Midbrain (tissue), 1 donor: ENCODE results near the gene SLC5A5.

ENCODE experiments used
- DNase-seq: peaks from one replicate; lab custom pipeline; 2025; lab: John Stamatoyannopoulos, UW

Gene SLC5A5

GRCh38 chr19:17847538-17848366 is 24.0 kb upstream of the SLC5A5 start, which contains the start of gene JAK3:
JAK3 (minus strand) TSS chr19:17847982; CDS start chr19:17844417, 3,565 bp downstream.
- DNase-seq = peak; percentile 40

DNA sequence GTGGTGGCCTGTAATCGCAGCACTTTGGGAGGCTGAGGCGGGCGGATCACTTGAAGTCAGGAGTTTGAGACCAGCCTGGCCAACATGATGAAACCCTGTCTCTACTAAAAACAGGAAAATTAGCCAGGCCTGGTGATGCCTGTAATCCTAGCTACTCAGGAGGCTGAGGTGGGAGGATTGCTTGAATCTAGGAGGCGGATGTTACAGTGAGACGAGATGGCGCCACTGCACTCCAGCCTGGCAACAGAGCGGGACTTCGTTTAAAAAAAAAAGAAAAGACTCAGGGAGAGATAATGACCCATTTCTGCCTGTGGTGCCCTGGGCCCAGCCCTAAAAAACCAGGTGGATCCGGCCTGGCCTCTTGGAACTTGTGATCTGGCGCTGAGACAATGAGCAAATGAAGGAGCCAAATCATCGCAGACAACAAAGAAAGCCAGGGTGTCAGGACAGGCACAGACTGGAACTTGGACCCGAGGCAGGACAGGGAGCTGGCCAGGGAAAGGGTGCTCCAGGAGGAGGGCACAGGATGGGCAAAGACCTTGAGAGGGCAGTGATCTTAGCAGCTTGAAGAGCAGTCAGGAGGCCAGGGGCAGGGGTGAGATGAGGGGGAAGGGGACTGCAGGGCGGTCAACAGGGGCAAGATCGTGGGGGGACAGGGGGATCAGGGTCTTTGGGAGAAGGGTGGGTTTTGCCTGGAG is 23.0 kb upstream of the SLC5A5 start:
- DNase-seq = no peak

- DNase-seq = no peak
These were observed 17.7 kb upstream of the SLC5A5 start for GRCh38 chr19:17854061-17854460.

GRCh38 chr19:17855280-17856152 is 16.2 kb upstream of the SLC5A5 start:
- peak; percentile 85 for DNase-seq

GRCh38 chr19:17859533-17860330 is 12.0 kb upstream of the SLC5A5 start, which contains the start of gene RPL18A:
RPL18A (plus strand) TSS chr19:17859910; CDS start chr19:17859957, 47 bp downstream.
- peak; percentile 100 for DNase-seq

GRCh38 chr19:17860331-17860992 is 11.3 kb upstream of the SLC5A5 start:
- DNase-seq = no peak

DNA sequence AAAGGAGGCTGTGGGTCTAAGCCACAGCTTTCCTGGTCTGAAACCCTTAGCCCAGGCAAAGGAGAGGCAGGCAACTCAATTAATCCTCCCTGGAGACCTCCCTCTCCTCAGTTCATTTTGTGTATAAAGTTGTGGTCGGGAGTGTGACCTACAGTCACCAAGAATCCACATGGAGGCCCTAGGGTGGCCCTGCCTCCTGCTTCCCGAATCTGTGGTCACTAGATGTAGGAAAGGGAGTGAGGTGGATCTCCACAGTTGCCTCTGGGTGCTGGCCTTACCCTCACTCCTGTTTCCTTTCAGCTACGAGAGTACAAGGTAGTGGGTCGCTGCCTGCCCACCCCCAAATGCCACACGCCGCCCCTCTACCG is 10.8 kb upstream of the SLC5A5 start:
- DNase-seq = no peak

- no peak for DNase-seq
These were observed 10.0 kb upstream of the SLC5A5 start for GRCh38 chr19:17861542-17862402.

DNA sequence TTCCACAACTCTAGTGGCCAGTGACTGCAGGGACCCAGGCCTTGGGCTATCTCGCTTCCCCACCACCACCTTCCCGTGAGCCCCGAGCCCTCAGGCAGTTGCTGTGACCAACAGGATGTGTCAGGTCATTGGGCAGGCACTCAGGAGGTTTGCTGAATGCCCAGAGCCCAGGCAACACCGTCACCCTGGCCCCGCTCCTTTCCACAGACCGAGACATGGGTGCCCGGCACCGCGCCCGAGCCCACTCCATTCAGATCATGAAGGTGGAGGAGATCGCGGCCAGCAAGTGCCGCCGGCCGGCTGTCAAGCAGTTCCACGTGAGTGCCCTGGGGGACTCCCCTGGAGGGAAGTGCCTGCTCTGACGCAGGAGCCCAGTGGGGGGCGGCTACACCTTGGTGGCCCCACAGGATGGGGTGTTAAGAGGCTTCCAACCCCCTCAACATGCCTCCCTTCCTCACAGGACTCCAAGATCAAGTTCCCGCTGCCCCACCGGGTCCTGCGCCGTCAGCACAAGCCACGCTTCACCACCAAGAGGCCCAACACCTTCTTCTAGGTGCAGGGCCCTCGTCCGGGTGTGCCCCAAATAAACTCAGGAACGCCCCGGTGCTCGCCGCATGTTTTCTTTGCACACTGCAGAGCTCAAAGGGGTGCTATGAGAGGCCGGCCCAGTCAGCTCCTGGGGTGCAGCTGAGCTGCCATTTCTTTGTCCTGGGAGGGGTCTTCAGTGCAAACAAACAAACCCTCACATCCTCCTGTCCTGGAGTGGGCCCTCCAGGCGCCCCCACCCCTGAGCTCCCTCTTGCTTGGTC is 8.8 kb upstream of the SLC5A5 start:
- no peak for DNase-seq

DNA sequence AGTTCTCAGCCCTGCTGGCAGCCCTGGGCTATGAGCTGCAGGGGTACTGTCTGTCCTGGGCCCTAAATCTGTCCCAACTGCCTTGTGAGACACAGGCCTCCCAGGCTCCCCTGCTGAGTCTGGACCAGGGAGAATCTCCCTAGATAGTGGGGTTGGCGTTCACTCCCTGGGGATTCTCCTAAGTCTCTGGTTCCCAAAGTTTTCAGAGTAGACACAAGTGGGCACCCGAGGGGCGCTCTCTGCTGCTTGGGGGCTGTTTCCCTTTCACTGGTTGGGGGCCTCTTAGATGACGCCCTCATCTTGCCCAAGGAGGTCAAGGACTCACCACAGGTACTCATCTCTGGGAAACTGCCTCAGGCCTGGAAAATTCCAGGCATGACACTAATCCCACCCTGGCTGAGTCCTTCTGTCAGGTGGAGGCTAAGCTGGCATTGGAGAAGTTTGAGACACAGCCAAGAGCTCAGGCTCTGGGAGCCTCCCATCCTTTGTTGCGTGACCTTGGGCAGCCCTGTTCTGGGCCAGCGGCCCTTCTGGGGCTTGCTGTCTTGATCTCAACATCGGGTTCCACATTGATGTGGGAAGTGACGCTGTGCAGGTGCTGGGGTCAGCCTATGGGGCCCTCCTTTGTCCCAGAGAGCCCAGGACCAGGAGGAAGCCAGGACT is 8.1 kb upstream of the SLC5A5 start:
- no peak for DNase-seq

GRCh38 chr19:17865364-17866311 is 6.1 kb upstream of the SLC5A5 start:
- no peak for DNase-seq

GRCh38 chr19:17866312-17866963 is 5.3 kb upstream of the SLC5A5 start:
- no peak for DNase-seq

GRCh38 chr19:17866964-17867486 is 4.7 kb upstream of the SLC5A5 start:
- no peak for DNase-seq

- DNase-seq = no peak
These were observed 3.1 kb upstream of the SLC5A5 start for GRCh38 chr19:17868669-17869068.

- no peak for DNase-seq
These were observed 2.6 kb upstream of the SLC5A5 start for GRCh38 chr19:17869114-17869608.
